Stimulated activated CD8-positive, alpha-beta memory T cell treated with anti-CD3 and anti-CD28 coated beads, Interleukin-2, amount 100 ng/mL, for 1 hour (primary cell): ENCODE results near the gene GBA3.

Experiments used
- DNase-seq, 2 donors: peaks; one replicate each; pipeline ENCODE4 v3.0.0-alpha.2; 2020; ENCODE audit warnings: low read depth in 2 of 2

GBA3 gene

DNA sequence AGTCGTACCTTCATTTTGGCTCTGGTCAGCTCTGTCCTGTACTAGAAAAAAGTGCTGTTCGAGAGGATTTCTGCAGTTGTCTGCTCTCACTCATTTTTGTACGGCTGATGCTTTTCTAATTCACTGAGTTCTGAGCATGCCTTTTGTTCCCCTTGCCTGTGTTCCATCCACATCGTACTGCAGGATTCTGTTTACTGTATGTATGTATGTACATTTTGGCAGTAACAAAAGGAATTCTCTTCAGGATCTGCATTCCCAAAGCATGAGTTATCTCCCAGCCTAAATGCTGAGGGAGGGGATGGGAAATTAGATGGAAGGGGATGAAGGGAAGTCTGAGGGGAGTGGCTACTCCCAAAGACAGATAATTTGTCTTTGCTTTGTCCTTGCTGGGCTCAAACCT lies 87.6 kb downstream of the GBA3 start:
- no peak for DNase-seq

DNA sequence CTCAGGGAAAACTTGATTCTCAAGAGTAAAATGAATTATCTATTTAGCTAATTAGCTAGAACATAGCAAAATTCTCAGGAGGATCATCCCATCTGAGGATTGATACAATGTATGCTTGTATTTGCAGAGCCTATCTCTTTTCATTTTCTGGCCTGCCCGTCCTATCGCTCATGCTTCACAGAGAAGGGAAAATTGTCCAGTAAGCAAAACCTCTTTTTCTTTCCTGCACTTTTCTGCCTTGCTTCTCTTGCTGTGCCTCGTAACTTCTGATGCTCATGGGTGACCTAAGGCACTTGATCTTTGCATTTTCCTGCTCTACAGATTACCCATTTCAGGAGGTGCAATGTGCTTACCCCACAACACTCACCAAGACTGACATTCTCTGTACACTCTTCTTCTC lies 88.1 kb downstream of the GBA3 start:
- DNase-seq, result no peak

DNA sequence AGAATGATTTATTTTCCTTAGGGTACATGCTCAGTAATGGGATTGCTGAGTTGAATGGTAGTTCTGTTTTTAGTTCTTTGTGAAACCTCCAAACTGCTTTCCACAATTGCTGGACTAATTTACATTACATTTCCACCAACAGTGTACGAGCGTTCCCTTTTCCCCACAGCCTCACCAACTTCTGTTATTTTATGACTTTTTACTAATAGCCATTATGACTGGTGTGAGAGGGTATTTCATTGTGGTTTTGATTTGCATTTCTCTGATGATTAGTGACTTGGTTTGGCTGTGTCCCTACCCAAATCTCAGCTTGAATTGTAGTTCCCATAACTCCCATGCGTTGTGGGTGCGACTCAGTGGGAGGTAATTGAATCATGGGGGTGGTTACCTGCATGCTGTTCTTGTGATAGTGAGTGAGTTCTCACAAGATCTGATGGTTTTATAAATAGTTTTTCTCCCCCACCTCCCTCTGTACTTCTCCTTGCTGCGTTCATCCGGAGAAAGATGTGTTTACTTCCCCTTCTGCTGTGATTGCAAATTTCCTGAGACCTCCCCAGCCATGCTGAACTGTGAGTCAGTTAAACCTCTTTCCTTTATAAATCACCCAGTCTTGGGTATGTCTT lies 95.1 kb downstream of the GBA3 start:
- DNase-seq, result no peak

DNA sequence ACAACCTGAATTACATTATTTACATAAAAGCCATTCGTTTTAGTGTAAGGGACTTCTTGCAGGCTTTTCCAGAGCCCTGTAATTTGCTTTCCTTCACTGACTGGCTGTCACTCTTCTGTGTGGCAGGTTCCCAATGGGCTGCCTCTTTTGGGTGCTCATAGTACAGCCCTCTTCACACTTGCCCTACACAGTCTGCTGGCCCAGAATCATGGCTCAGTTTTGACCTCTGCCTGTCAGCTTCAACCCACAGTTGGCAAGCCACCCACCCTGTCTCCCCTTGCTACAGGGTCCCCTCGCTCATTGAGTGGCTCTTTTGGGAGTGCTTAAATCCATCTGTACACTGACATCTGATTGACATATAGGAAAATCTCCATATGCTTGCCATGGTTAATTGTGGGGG lies 97.9 kb downstream of the GBA3 start:
- DNase-seq, result no peak

DNA sequence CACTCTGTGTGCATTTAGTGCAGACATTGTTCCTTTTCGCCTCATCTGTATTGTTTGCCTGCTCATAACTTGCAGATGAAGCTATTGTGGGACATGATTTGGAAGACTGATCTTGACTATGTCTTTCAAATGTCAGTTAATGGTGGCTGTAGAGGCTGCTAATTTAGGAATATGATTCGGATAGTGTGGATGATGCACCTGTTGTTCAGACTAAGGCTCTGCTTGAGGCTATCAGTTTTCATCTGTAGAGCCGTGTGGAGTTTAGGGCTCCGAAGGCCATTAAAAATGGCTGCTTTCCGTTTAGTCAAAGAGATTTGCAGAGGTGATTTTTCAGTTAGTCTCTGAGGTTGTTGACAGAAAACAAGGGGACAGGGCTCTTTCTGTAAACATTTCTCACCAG lies 102.0 kb downstream of the GBA3 start:
- DNase-seq, result no peak

DNA sequence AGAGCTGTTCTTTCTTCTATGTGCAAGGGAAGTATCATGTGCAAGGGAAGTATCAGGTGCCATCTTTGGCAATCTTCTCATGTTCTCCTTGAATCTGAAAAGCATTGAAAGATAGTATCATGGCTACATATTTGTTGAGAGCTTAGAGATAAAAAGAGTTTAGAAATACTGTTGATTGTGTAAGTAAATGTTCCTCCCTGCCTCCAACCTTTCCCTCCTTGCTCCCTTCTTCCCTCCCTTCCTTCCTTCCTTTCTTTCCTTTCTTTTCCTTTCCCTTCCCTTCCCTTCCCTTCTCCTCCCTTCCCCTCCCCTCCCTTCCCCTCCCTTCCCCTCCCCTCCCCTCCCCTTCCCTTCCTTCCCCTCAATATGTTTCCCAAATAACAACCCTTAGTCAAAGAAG lies 108.7 kb downstream of the GBA3 start:
- DNase-seq, result no peak

DNA sequence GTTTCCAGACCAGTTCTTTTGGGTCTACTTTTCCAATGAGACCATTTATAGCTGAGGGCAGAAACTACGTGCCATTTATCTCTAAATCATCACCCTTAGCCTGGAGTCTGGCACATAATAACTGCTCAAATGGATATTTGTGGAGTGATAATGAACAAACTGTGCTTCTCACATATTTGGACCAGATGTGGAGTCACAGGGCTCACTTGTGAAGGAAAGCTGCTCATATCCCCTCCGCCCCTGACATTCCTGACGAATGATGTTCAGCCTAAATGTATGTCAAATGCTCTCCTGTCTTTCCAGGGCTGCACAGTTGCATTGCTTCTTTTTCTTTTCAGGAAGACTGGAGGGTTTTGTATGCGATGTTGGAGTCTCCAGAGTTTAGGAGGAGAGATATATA lies 110.1 kb downstream of the GBA3 start:
- DNase-seq, result no peak

DNA sequence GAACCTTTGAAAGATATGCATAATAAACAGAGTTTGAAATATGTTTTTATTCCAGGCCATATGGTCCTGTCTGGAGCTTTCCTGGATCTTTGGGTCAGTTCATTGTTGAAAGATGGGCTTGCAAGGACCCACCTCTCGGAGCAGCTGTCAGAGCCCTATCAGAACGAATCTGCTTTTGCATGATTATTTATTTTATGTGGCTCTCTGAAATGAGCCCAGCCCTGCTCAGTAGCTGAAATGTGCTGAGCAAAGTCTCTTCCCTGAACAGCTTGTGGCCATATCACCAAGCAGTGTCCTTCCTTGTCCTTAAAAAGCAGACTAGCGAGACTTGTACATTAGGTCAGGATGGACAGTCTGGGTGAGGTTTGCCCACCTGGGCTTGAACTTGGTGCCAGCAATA lies 110.8 kb downstream of the GBA3 start:
- no peak for DNase-seq

DNA sequence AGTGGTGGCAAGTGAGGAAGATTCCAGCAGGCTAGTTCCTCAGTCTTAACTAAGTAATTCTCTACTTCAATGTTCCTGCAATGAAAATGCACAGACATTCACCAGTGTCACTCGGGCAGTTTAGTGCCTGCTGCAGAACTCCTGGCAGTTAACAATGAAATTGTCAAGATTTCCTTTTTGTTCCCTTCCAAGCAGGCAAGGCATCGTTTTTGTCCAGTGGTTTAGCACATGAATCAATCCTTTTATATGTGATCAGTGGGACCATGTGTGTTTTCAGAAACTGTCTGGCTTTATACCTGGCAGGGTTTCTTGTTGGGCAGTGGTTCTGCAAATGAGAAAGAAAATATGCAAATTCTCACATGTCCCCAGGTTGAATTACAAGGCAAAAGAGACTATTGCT lies 122.2 kb downstream of the GBA3 start:
- no peak for DNase-seq

DNA sequence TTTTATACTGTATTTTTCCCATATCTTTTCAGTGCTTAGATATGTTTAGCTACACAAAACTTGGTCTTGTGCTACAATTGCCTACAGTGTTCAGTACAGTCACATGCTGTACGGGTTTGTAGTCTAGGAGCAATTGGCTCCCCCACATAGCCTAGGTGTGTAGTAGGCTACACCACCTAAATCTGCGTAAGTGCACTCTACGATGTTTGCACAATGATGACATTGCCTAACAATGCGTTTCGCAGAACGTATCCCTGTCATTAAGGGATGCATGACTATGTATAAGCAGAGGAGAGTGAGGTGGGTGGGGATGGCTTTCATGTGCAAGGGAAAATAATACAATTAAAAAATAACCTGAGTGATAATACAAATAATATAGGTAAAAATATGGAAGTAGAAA lies 131.4 kb downstream of the GBA3 start:
- DNase-seq, result no peak

DNA sequence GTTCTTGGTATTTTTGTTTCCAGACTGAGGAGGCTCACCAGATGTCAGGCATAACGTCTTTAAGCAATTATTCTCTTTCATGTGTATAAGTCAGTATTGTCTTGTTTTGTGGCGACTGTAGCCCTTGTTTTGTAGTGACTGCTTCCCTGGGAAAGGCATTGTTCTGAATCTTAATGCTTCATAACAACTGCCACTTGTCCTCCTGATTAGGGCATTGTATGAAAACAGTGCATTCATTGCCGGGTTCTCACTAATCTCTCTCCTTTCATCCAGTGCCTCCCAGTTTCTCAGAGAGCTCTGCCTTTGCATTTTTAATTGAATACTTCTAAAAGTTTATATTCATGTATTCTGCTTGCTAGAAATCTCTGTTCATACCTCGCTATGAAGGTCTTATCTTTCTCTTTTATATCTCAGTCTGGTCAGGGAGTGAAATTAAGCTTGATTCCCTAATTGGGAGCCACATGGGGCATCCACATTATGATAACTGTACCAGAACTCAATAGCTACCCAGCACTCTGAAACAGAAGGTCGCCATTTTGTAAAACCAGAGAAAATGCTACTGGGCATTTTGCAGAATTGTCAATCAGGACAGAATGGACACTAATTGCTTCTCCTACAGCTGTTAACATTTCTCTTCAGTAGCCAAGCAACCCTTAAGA lies 149.8 kb downstream of the GBA3 start:
- no peak for DNase-seq

DNA sequence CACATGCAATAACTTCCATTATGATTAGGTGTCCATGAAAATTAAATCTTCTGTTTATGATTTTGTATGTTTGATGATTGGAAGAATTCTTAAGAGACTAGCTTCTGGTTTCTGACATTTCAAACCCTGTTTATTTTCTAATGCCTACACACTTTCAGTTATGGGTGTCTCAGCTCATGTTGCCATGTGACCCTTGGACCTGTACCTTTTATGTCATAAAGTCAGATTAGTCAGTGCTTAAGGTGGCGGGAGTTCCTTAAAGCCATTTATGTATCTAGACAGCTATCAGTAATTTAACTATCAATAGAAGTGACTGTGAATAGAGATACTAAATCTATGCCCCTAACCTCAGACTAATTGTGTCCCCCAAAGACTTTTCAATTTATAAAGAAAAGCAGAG lies 155.6 kb downstream of the GBA3 start:
- DNase-seq, result no peak

DNA sequence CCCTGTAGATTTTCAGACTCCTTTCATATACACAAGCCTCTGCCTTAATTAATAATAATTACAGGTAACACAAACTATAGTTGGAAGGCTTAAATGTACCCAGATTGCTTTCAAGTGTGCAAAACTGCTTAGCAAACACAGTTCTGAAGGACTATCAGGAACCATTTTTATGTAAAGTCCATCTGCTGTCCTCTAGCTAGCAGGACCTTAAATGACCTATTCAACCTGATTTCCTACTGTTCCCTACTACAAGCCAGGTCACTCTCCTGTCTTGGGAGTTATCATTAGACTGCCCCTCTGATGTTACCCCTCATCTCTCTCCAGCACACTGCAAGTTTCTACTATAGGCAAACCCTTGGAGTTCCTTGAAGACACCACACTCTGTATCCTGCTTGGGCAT lies 157.3 kb downstream of the GBA3 start:
- no peak for DNase-seq

DNA sequence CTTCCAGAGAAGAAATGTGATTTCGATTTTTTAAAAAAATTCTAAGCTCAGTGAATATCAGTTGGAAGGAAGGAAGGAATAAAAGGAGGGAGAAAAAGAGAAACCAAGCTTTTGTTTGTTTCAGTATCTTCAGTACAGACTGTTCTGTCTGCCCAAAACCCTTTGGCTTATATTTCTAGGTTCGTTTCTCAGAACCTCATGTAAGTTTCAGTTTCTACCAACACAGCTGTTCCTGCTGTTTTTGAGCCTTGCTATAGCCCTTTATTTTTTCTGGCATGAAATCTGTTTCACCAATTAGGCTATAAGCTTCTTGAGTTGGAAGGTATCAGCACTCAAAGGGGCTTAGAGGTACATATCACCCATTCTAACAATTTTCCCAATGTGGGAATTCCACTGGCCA lies 157.9 kb downstream of the GBA3 start:
- no peak for DNase-seq

DNA sequence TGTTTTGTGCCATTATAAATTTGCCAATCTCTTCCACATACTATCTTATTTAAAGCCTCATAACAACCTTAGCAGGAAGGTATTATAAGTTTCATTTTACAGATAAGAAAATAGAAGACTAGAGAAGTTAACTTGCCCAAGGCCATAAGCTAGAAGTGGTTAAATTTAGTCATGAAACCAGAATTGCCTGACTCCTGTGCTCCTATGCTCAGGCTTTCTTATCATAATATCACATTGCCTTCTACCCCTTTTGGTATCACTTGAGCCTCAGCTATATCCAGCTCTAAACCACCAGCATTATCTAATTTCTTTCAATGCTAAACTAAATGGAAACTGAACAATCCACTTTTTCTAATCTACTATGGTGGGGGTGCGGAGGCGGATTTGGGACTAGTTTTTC lies 164.7 kb downstream of the GBA3 start:
- DNase-seq, result no peak

DNA sequence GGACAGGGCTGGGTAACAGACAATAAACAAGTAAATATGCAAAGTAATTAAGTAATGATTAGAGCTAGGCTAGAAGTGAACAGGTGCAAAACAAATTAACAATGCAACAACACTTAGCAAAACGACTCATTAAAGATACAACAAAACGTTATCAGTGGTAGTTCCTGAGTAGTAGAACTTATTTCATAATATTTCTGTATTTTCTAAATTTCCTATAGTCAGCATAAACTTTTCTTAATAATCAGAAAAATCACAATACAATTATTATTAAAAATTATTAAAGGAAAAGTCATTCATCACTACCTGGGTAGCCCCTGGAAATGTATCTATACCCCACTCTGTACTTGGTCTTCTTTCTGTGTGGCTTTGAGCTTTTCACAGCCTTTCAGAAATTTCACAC lies 166.6 kb downstream of the GBA3 start:
- DNase-seq, result no peak
